H1 (cell line): Measurements from ENCODE around the gene CGB2. TPM values are rescaled to one million over a fixed set of nuclear protein-coding genes. Genes with fewer than 3 reads are reported as not detected.

ENCODE experiments used
- CTCF ChIA-PET: fragments of 300-600 bp; sonication (Branson Sonifier 250); formaldehyde crosslinking; loops from one replicate; lab custom pipeline; 2021; ENCODE audit not compliant: partially characterized antibody; lab: Charles Lee
- POLR2A ChIA-PET: fragments of 300-600 bp; sonication (Branson Sonifier 250); formaldehyde crosslinking; loops from one replicate; lab custom pipeline; 2021; ENCODE audit warnings: inconsistent platforms; ENCODE audit not compliant: partially characterized antibody; lab: Charles Lee
- DNase-seq, 2 experiments: peaks; one replicate each; pipeline versions ENCODE4 v3.0.0 to v3.0.0-alpha.2; 2010 to 2022; ENCODE audit warnings: low spot score in 2 of 2, low read depth in 1 of 2, mixed read lengths in 1 of 2
- FAIRE-seq: peaks from 2 replicates; lab custom pipeline; 2011; peaks lifted over from hg19 to GRCh38; lab: Jason Lieb, UNC
- H2AFZ ChIP-seq: 2 replicates; pipeline ENCODE4 v1.8.1; 2012; ENCODE audit warnings: low read length, inconsistent platforms
- H2AK5ac ChIP-seq: 2 replicates; pipeline ENCODE4 v1.6.1; 2013; ENCODE audit warnings: low read depth, low read length
- H2BK120ac ChIP-seq: replicated peaks from 2 replicates; pipeline ENCODE3; 2013; ENCODE audit warnings: low read depth, low read length, inconsistent platforms
- H2BK12ac ChIP-seq: 2 replicates; pipeline ENCODE4 v1.6.1; 2013; ENCODE audit warnings: low read depth, low read length
- H2BK15ac ChIP-seq: 2 replicates; pipeline ENCODE4 v1.6.1; 2013; ENCODE audit warnings: low read length
- H2BK20ac ChIP-seq: 2 replicates; pipeline ENCODE4 v1.6.1; 2013; ENCODE audit warnings: low read length
- H2BK5ac ChIP-seq: 2 replicates; pipeline ENCODE4 v1.6.1; 2013; ENCODE audit warnings: low read depth, low read length
- H3K14ac ChIP-seq: 2 replicates; pipeline ENCODE4 v1.6.1; 2013; ENCODE audit warnings: inconsistent platforms; ENCODE audit not compliant: insufficient read length
- H3K18ac ChIP-seq: 2 replicates; pipeline ENCODE4 v1.6.1; 2013; ENCODE audit warnings: low read length; ENCODE audit errors: extremely low read depth
- H3K23ac ChIP-seq: 2 replicates; pipeline ENCODE4 v1.6.1; 2013; ENCODE audit warnings: inconsistent platforms; ENCODE audit not compliant: insufficient read length
- H3K23me2 ChIP-seq: 2 replicates; pipeline ENCODE4 v1.6.1; 2013; ENCODE audit warnings: low read depth, low read length
- H3K27ac ChIP-seq: 2 replicates; pipeline ENCODE4 v1.6.1; 2011; ENCODE audit warnings: low read depth, low read length, inconsistent platforms
- H3K27me3 ChIP-seq, 4 experiments: replicated peaks in 1 of 4; 1 replicate in 1 of 4; 2 replicates in 3 of 4; pipeline versions ENCODE4 v1.6.1 to v1.8.1; 2011 to 2013; ENCODE audit warnings: low read length in 3 of 4, mild to moderate bottlenecking in 3 of 4, inconsistent platforms in 2 of 4, mixed read lengths in 2 of 4, moderate library complexity in 1 of 4; ENCODE audit not compliant: control insufficient read depth in 3 of 4, insufficient read depth in 3 of 4; ENCODE audit errors: extremely low read depth in 1 of 4
- H3K36me3 ChIP-seq, 4 experiments: 2 replicates each; pipeline versions ENCODE4 v1.6.1 to v1.8.1; 2011 to 2013; ENCODE audit warnings: mild to moderate bottlenecking in 4 of 4, low read length in 3 of 4, moderate library complexity in 2 of 4, control low read depth in 1 of 4, inconsistent platforms in 1 of 4; ENCODE audit not compliant: insufficient read depth in 4 of 4, control insufficient read depth in 2 of 4
- H3K4ac ChIP-seq: replicated peaks from 2 replicates; pipeline ENCODE3; 2013; ENCODE audit warnings: low read length, low read depth, mixed read lengths, inconsistent platforms; ENCODE audit not compliant: insufficient read length
- H3K4me1 ChIP-seq, 4 experiments: replicated peaks in 1 of 4; 1 replicate in 1 of 4; 2 replicates in 3 of 4; pipeline versions ENCODE4 v1.6.1 to v1.8.1; 2011 to 2013; ENCODE audit warnings: low read length in 3 of 4, inconsistent platforms in 2 of 4, mixed read lengths in 1 of 4; ENCODE audit not compliant: insufficient read depth in 4 of 4, control insufficient read depth in 3 of 4
- H3K4me2 ChIP-seq, 2 experiments: 2 replicates each; pipeline versions ENCODE4 v1.6.1 to v1.8.1; 2011 to 2013; ENCODE audit warnings: low read depth in 2 of 2, low read length in 2 of 2, control low read depth in 1 of 2, inconsistent platforms in 1 of 2, mild to moderate bottlenecking in 1 of 2; ENCODE audit not compliant: insufficient read depth in 1 of 2
- H3K4me3 ChIP-seq, 4 experiments: fragments of 200-600, 300-600 bp in 1 of 4; sonication (generic), shearing (Covaris generic), sonication (Bioruptor Twin) in 1 of 4; 2 replicates each; pipeline versions ENCODE4 v1.5.1 to v1.8.1; 2011 to 2016; ENCODE audit warnings: low read length in 4 of 4, low read depth in 3 of 4, control low read depth in 2 of 4, inconsistent platforms in 2 of 4, mild to moderate bottlenecking in 2 of 4, mixed read lengths in 1 of 4, moderate library complexity in 1 of 4; ENCODE audit not compliant: insufficient read depth in 2 of 4; ENCODE audit errors: extremely low read depth in 1 of 4
- H3K56ac ChIP-seq: replicated peaks from 2 replicates; pipeline ENCODE3; 2013; ENCODE audit warnings: low read depth, mild to moderate bottlenecking, mixed read lengths, low read length, inconsistent platforms; ENCODE audit not compliant: insufficient read length
- H3K79me1 ChIP-seq: 2 replicates; pipeline ENCODE4 v1.6.1; 2013; ENCODE audit warnings: low read depth, low read length, control low read depth
- H3K79me2 ChIP-seq, 2 experiments: 2 replicates each; pipeline versions ENCODE4 v1.6.1 to v1.8.1; 2012 to 2013; ENCODE audit warnings: low read length in 2 of 2, mild to moderate bottlenecking in 2 of 2, inconsistent platforms in 1 of 2; ENCODE audit not compliant: insufficient read depth in 2 of 2, control insufficient read depth in 1 of 2
- H3K9ac ChIP-seq, 4 experiments: replicated peaks in 1 of 4; 1 replicate in 1 of 4; 2 replicates in 3 of 4; pipeline versions ENCODE4 v1.6.1 to v1.8.1; 2011 to 2013; ENCODE audit warnings: low read depth in 3 of 4, low read length in 3 of 4, control low read depth in 2 of 4, mild to moderate bottlenecking in 2 of 4, moderate library complexity in 2 of 4, inconsistent platforms in 1 of 4; ENCODE audit errors: extremely low read depth in 1 of 4
- H3K9me3 ChIP-seq, 2 experiments: 2 replicates each; pipeline versions ENCODE4 v1.6.1 to v1.8.1; 2012 to 2013; ENCODE audit warnings: mild to moderate bottlenecking in 2 of 2, moderate library complexity in 2 of 2, control low read depth in 1 of 2, inconsistent platforms in 1 of 2, low read depth in 1 of 2, low read length in 1 of 2, mixed read lengths in 1 of 2; ENCODE audit not compliant: insufficient read depth in 2 of 2
- H4K20me1 ChIP-seq, 2 experiments: replicated peaks in 1 of 2; 2 replicates each; pipeline versions ENCODE3 to v1.8.1; 2011 to 2013; ENCODE audit warnings: inconsistent platforms in 2 of 2, low read length in 2 of 2, mild to moderate bottlenecking in 1 of 2; ENCODE audit not compliant: insufficient read depth in 2 of 2, control insufficient read depth in 1 of 2
- H4K5ac ChIP-seq: 2 replicates; pipeline ENCODE4 v1.6.1; 2013; ENCODE audit warnings: low read length, low read depth, mixed read lengths, inconsistent platforms; ENCODE audit not compliant: insufficient read length
- H4K8ac ChIP-seq: 2 replicates; pipeline ENCODE4 v1.8.0; 2013; ENCODE audit warnings: mild to moderate bottlenecking, moderate library complexity, low read length, inconsistent platforms; ENCODE audit not compliant: insufficient read depth; ENCODE audit errors: extremely low read depth
- H4K91ac ChIP-seq: replicated peaks from 2 replicates; pipeline ENCODE3; 2013; ENCODE audit warnings: low read length, mixed read lengths, inconsistent platforms; ENCODE audit not compliant: insufficient read length
- CTBP2 ChIP-seq: IDR thresholded peaks from 2 replicates; pipeline ENCODE4 v1.7.0; 2011; ENCODE audit warnings: borderline replicate concordance, mild to moderate bottlenecking, moderate library complexity, mixed read lengths, low read length; ENCODE audit not compliant: insufficient read depth, insufficient read length
- SIX5 ChIP-seq: IDR thresholded peaks from 2 replicates; pipeline ENCODE4 v1.6.1; 2011; ENCODE audit warnings: mild to moderate bottlenecking, low read depth, low read length
- TBP ChIP-seq: IDR thresholded peaks from 2 replicates; pipeline ENCODE4 v1.6.1; 2011; ENCODE audit warnings: low read depth, low read length, improper control_type of control experiment
- WGBS, 2 experiments: shearing (Covaris generic) in 1 of 2; methylation state at CpG; one replicate each; pipeline versions ENCODE4 v1.1.6 to v1.1.7; 2013 to 2015; ENCODE audit warnings: low lambda C conversion rate in 2 of 2, mixed read lengths in 2 of 2, inconsistent platforms in 1 of 2, low coverage in 1 of 2, missing lambda C conversion rate in 1 of 2; ENCODE audit not compliant: insufficient replicate concordance in 2 of 2, insufficient coverage in 1 of 2, insufficient read length in 1 of 2; ENCODE audit errors: extremely low coverage in 1 of 2, missing lambda C conversion rate in 1 of 2; 5-methylcytosine and 5-hydroxymethylcytosine counted together
- polyA plus RNA-seq, 7 experiments: library from polyadenylated mRNA; depleted of rRNA in 3 of 7; stranded (reverse) in 5 of 7; unstranded in 2 of 7; fragments of >200 nt in 5 of 7; fragments of 200-250 nt in 2 of 7; gene quantifications; 1 replicate in 5 of 7; 2 replicates in 1 of 7; 4 replicates in 1 of 7; pipeline versions ENCODE4 v1.2.1 to v1.2.3, GENCODE V29; 2011 to 2013; ENCODE audit warnings: missing spikeins in 2 of 7, mixed read lengths in 2 of 7
- total RNA-seq: library from RNA; stranded (reverse); fragmentation: NEBNext Ultra II Directional; extraction: Animal tissue kit (Norgen Biotek cat#: 25700); gene quantifications from 2 replicates; pipeline ENCODE4 v1.2.1, GENCODE V29; 2021

The CGB2 gene
- total and polyA plus RNA-seq, 2 of the 8 experiments (the other 6 are each of a cell fraction or from before 2014, with no cell fraction given): 0.71 to 3.2 TPM

GRCh38 chr19:49004133-49004532 is 27.6 kb upstream of the CGB2 start:
- H3K14ac ChIP-seq: no peak overlapping the region
- no peak overlapping the region for H2AFZ ChIP-seq
- POLR2A ChIA-PET: no interaction called here
- H2BK5ac ChIP-seq: no peak overlapping the region
- no peak overlapping the region for H2BK20ac ChIP-seq
- no peak overlapping the region for H2BK15ac ChIP-seq
- H4K5ac ChIP-seq: no peak overlapping the region
- peaks cover 0 to 6% (median 2%) of the 10 kb centered on the region in 4 experiments; a peak in 2 of 7 replicates for H3K4me1 ChIP-seq
- no peak overlapping the region for H3K23ac ChIP-seq
- H3K4ac ChIP-seq: no peak overlapping the region
- FAIRE-seq (no peak), DNase-seq (no peak)
- H3K9me3 ChIP-seq: no peaks in the 10 kb centered on the region
- CTCF ChIA-PET: interaction anchor here (0.6 to 1.0 kb wide), 3 partner anchors 10 to 76 kb away, joined by 3 to 5 read pairs (median 4); no protein-coding TSS in a partner anchor
- H3K36me3 ChIP-seq: peaks cover 13 to 47% (median 31%) of the 10 kb centered on the region in 4 experiments
- H2BK120ac ChIP-seq: no peak overlapping the region
- H4K91ac ChIP-seq: no peak overlapping the region
- H4K20me1 ChIP-seq: peaks cover 2 to 12% of the 10 kb centered on the region in 2 experiments
- no peaks in the 10 kb centered on the region for H3K27me3 ChIP-seq
- H3K18ac ChIP-seq: no peak overlapping the region
- no peaks in the 10 kb centered on the region for H3K79me2 ChIP-seq
- no peak overlapping the region for H3K4me3 ChIP-seq
- no peaks in the 10 kb centered on the region for H3K23me2 ChIP-seq
- H3K27ac ChIP-seq: no peak overlapping the region
- WGBS, 2 experiments: 94% methylated on average over 15 of the region's 15 CpGs; no CpG with 5 or more reads in 1 of the 2 experiments
- H2AK5ac ChIP-seq: no peak overlapping the region
- no peak overlapping the region for H2BK12ac ChIP-seq
- no peak overlapping the region for H4K8ac ChIP-seq
- peaks cover 2% of the 10 kb centered on the region; the same call in 1 of the 2 replicates for H3K79me1 ChIP-seq
- no peak overlapping the region for H3K56ac ChIP-seq
- no peak overlapping the region for H3K9ac ChIP-seq
- no peak overlapping the region for H3K4me2 ChIP-seq
- no peak for TF ChIP-seq CTBP2
- no peak for TF ChIP-seq SIX5
- no peak for TF ChIP-seq TBP
